Loucy (cell line): Measurements from ENCODE around the gene CLIP1.
"Not testable (repeated sequence)": the region's sequence is repeated elsewhere in the genome, so short reads cannot be mapped to it uniquely, and the experiment has no call there.

Experiments used
- H2AFZ ChIP-seq: fragments of 200-600 bp; sonication (generic); 2 replicates; pipeline ENCODE4 v1.6.0; 2016; ENCODE audit warnings: antibody characterized with exemption, mild to moderate bottlenecking, low read length, moderate library complexity
- H3F3A ChIP-seq: fragments of 200-600 bp; 2 replicates; pipeline ENCODE4 v1.6.0; 2016; ENCODE audit warnings: antibody characterized with exemption, low read depth, mild to moderate bottlenecking
- H3K27me3 ChIP-seq: fragments of 200-600 bp; sonication (generic); 2 replicates; pipeline ENCODE4 v1.6.1; 2014; ENCODE audit warnings: low read length, mild to moderate bottlenecking; ENCODE audit not compliant: insufficient read depth, poor library complexity, severe bottlenecking
- H3K36me3 ChIP-seq: fragments of 200-600 bp; sonication (generic); 2 replicates; pipeline ENCODE4 v1.6.1; 2016; ENCODE audit warnings: low read length; ENCODE audit not compliant: insufficient read depth
- H3K4me1 ChIP-seq: fragments of 200-600 bp; sonication (generic); 2 replicates; pipeline ENCODE4 v1.5.1; 2014; ENCODE audit warnings: low read length, mild to moderate bottlenecking; ENCODE audit not compliant: insufficient read depth, poor library complexity, severe bottlenecking
- H3K4me2 ChIP-seq: fragments of 200-600 bp; sonication (generic); 2 replicates; pipeline ENCODE4 v1.6.0; 2014; ENCODE audit warnings: antibody characterized with exemption, low read length, low read depth, mild to moderate bottlenecking; ENCODE audit not compliant: poor library complexity, severe bottlenecking
- H3K4me3 ChIP-seq: fragments of 200-600 bp; sonication (generic); 2 replicates; pipeline ENCODE4 v1.5.1; 2014; ENCODE audit warnings: low read length, mild to moderate bottlenecking, mixed read lengths; ENCODE audit not compliant: poor library complexity, severe bottlenecking
- H3K79me2 ChIP-seq: fragments of 200-600 bp; sonication (generic); 2 replicates; pipeline ENCODE4 v1.6.1; 2014; ENCODE audit warnings: low read length; ENCODE audit not compliant: insufficient read depth
- H3K9ac ChIP-seq: fragments of 200-600 bp; sonication (generic); 2 replicates; pipeline ENCODE4 v1.6.0; 2014; ENCODE audit warnings: mild to moderate bottlenecking, low read depth, low read length, moderate library complexity; ENCODE audit not compliant: poor library complexity, severe bottlenecking
- H3K9me2 ChIP-seq: fragments of 200-600 bp; sonication (generic); replicated peaks from 2 replicates; pipeline ENCODE4 v1.6.1; 2016; ENCODE audit warnings: low read depth, low read length, mixed read lengths
- H3K9me3 ChIP-seq: fragments of 200-600 bp; sonication (generic); 2 replicates; pipeline ENCODE4 v1.6.1; 2014; ENCODE audit warnings: mild to moderate bottlenecking, antibody characterized with exemption, low read length, low read depth; ENCODE audit not compliant: insufficient read depth
- H4K20me1 ChIP-seq: fragments of 200-600 bp; sonication (generic); 2 replicates; pipeline ENCODE4 v1.6.0; 2014; ENCODE audit warnings: antibody characterized with exemption, low read length, mild to moderate bottlenecking; ENCODE audit not compliant: insufficient read depth, poor library complexity, severe bottlenecking
- EZH2phosphoT487 ChIP-seq: fragments of 200-600 bp; IDR thresholded peaks from 2 replicates; pipeline ENCODE4 v1.6.1; 2018; ENCODE audit warnings: antibody characterized with exemption, mild to moderate bottlenecking, moderate library complexity, borderline replicate concordance
- TF ChIP-seq, protein P1 (sequence below): fragments of 200-600 bp; sonication (generic); conservative IDR thresholded peaks from 2 replicates; pipeline ENCODE4 v1.5.1; 2014; ENCODE audit warnings: mild to moderate bottlenecking, antibody characterized with exemption, low read length

Gene CLIP1

GRCh38 chr12:122356991-122357390 lies 65.5 kb downstream of the CLIP1 start:
- peaks cover 33% of the 10 kb centered on the region; the same call in 1 of the 2 replicates for H3K36me3 ChIP-seq
- H3K9me2 ChIP-seq, H2AFZ ChIP-seq, H3K27me3 ChIP-seq, H4K20me1 ChIP-seq, H3K9me3 ChIP-seq, H3K9ac ChIP-seq, H3K4me1 ChIP-seq, H3K79me2 ChIP-seq, H3F3A ChIP-seq, H3K4me3 ChIP-seq, H3K4me2 ChIP-seq: not testable (repeated sequence)

DNA sequence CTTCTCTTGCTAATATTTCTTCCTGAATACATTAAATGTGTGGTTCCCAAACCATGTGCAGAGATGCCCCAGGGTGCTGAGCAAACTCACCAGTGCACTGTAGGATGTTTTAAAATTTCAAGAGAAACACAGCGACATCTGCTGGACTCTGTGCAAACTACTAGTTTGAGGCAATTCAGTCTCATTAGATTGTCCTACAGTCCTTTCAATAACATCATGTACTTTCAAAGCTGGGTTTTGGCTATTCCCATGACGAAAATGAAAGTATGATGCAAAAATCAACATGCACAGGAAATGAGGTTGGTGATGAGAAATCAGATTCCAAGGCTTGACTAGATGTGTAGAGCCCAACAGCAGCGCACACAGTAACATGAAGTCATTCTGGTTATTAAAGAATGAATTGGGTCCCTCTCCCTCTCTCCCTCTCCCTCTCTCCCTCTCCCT lies 66.3 kb downstream of the CLIP1 start:
- H3K79me2 ChIP-seq = no peaks in the 10 kb centered on the region
- H3K36me3 ChIP-seq = peaks cover 32% of the 10 kb centered on the region; the same call in 1 of the 2 replicates
- no peaks in the 10 kb centered on the region for H3F3A ChIP-seq
- TF ChIP-seq EZH2phosphoT487 = no peak
- TF ChIP-seq, protein P1, sequence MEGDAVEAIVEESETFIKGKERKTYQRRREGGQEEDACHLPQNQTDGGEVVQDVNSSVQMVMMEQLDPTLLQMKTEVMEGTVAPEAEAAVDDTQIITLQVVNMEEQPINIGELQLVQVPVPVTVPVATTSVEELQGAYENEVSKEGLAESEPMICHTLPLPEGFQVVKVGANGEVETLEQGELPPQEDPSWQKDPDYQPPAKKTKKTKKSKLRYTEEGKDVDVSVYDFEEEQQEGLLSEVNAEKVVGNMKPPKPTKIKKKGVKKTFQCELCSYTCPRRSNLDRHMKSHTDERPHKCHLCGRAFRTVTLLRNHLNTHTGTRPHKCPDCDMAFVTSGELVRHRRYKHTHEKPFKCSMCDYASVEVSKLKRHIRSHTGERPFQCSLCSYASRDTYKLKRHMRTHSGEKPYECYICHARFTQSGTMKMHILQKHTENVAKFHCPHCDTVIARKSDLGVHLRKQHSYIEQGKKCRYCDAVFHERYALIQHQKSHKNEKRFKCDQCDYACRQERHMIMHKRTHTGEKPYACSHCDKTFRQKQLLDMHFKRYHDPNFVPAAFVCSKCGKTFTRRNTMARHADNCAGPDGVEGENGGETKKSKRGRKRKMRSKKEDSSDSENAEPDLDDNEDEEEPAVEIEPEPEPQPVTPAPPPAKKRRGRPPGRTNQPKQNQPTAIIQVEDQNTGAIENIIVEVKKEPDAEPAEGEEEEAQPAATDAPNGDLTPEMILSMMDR = peak; percentile 86
- H3K27me3 ChIP-seq = no peaks in the 10 kb centered on the region
- H3K4me2 ChIP-seq = no peak overlapping the region
- H3K4me1 ChIP-seq = no peaks in the 10 kb centered on the region
- no peaks in the 10 kb centered on the region for H3K9me2 ChIP-seq
- H4K20me1 ChIP-seq = no peaks in the 10 kb centered on the region
- H3K4me3 ChIP-seq = no peak overlapping the region
- no peak overlapping the region for H2AFZ ChIP-seq
- no peaks in the 10 kb centered on the region for H3K9me3 ChIP-seq
- H3K9ac ChIP-seq = no peak overlapping the region

- Histone ChIP-seq H3K4me3 (no peak overlapping the region), H3F3A (no peaks in the 10 kb centered on the region), H3K9me3 (no peaks in the 10 kb centered on the region), H3K9ac (no peak overlapping the region), H3K4me2 (no peak overlapping the region), H3K36me3 (peaks cover 27% of the 10 kb centered on the region; the same call in 1 of the 2 replicates), H3K79me2 (no peaks in the 10 kb centered on the region), H3K9me2 (no peaks in the 10 kb centered on the region), H2AFZ (no peak overlapping the region), H3K4me1 (no peaks in the 10 kb centered on the region), H4K20me1 (no peaks in the 10 kb centered on the region), H3K27me3 (no peaks in the 10 kb centered on the region)
- TF ChIP-seq, protein P1 = no peak
- no peak for TF ChIP-seq EZH2phosphoT487
Measured at GRCh38 chr12:122355706-122356105, 66.8 kb downstream of the CLIP1 start.

DNA sequence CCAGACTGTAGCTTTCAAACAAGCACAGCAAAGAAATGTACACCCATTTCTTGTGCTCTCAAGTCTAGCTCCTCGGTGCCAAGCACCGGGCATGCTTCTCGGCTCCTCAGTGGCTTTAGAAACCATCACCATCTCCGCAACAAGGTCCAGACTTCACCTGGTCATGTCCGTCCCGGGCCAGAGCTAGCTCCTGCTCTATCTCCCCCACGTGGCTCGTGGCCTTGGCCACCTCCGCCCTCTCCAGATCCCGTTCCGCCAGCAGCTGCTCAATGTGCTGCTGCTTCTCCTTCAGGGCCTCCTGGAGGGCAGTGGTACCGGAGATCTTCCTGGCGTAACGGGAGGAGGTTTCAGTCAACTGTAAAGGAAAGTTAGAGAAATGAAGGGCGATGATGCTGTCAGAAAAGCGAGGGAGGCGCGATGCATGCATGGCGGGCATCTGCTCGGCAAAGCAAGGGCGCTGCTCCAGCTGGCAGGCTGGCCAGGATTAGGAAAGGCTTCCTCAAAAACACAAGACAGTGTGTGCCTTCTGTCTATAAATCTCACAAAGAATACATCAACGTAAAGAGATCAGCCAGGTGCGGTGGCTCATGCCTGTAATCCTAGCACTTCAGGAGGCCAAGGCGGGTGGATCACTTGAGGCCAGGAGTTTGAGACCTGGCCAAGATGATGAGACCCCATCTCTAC lies 67.4 kb downstream of the CLIP1 start:
- H4K20me1 ChIP-seq = no peaks in the 10 kb centered on the region
- no peaks in the 10 kb centered on the region for H3K4me1 ChIP-seq
- H3K4me2 ChIP-seq = no peak overlapping the region
- TF ChIP-seq, protein P1 = no peak
- TF ChIP-seq EZH2phosphoT487 = no peak
- no peaks in the 10 kb centered on the region for H3K27me3 ChIP-seq
- peaks cover 25% of the 10 kb centered on the region; the same call in 1 of the 2 replicates for H3K36me3 ChIP-seq
- H3K4me3 ChIP-seq = no peak overlapping the region
- no peaks in the 10 kb centered on the region for H3K9me2 ChIP-seq
- no peaks in the 10 kb centered on the region for H3K79me2 ChIP-seq
- no peaks in the 10 kb centered on the region for H3K9me3 ChIP-seq
- no peak overlapping the region for H3K9ac ChIP-seq
- no peak overlapping the region for H2AFZ ChIP-seq
- H3F3A ChIP-seq = no peaks in the 10 kb centered on the region
